Hepatocyte (in vitro differentiated cells): ENCODE data around the gene AHCY.
"Not testable (repeated sequence)": the region's sequence is repeated elsewhere in the genome, so short reads cannot be mapped to it uniquely, and the experiment has no call there.

Source experiments
- EZH2 ChIP-seq: fragments of 200-600 bp; sonication (generic); IDR thresholded peaks from 2 replicates; pipeline ENCODE4 v1.6.1; 2016; ENCODE audit warnings: antibody characterized with exemption, mild to moderate bottlenecking, borderline replicate concordance
- EZH2phosphoT487 ChIP-seq: fragments of 200-600 bp; sonication (generic); IDR thresholded peaks from one replicate; pipeline ENCODE4 v1.6.1; 2018; ENCODE audit warnings: antibody characterized with exemption, mild to moderate bottlenecking, low read depth, moderate library complexity; ENCODE audit not compliant: unreplicated experiment, severe bottlenecking
- TF ChIP-seq, protein P1 (sequence below): fragments of 200-600 bp; sonication (generic); IDR thresholded peaks from 2 replicates; pipeline ENCODE4 v1.5.1; 2016; ENCODE audit warnings: antibody characterized with exemption, mild to moderate bottlenecking; ENCODE audit not compliant: poor library complexity

DNA sequence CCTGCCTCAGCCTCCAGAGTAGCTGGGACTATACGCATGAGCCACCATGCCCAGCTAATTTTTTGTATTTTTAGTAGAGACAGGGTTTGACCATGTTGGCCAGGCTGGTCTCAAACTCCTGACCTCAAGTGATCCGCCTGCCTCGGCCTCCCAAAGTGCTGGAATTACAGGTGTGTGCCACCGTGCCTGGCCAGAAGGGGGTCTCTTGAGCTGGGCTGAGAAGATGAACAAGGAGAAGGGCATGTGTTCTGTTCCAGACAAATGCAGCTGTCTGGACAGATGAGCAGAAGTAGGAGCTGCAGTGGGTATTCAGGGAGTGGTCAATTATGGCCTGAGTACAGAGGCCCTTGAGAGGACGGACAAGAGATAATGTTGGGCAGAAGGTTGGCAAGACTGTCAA is 15.7 kb downstream of the AHCY start:
- not testable (repeated sequence) for TF ChIP-seq EZH2phosphoT487, EZH2
- TF ChIP-seq, protein P1, sequence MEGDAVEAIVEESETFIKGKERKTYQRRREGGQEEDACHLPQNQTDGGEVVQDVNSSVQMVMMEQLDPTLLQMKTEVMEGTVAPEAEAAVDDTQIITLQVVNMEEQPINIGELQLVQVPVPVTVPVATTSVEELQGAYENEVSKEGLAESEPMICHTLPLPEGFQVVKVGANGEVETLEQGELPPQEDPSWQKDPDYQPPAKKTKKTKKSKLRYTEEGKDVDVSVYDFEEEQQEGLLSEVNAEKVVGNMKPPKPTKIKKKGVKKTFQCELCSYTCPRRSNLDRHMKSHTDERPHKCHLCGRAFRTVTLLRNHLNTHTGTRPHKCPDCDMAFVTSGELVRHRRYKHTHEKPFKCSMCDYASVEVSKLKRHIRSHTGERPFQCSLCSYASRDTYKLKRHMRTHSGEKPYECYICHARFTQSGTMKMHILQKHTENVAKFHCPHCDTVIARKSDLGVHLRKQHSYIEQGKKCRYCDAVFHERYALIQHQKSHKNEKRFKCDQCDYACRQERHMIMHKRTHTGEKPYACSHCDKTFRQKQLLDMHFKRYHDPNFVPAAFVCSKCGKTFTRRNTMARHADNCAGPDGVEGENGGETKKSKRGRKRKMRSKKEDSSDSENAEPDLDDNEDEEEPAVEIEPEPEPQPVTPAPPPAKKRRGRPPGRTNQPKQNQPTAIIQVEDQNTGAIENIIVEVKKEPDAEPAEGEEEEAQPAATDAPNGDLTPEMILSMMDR, result not testable (repeated sequence)
